Embryonic facial prominence (tissue), 1 donor: ENCODE data around the gene SBK3.
"Not testable (repeated sequence)": the region's sequence is repeated elsewhere in the genome, so short reads cannot be mapped to it uniquely, and the experiment has no call there.

Experiments used
- DNase-seq: peaks from one replicate; pipeline ENCODE4 v3.0.0-alpha.2; 2016; ENCODE audit errors: extremely low spot score

The SBK3 gene

DNA sequence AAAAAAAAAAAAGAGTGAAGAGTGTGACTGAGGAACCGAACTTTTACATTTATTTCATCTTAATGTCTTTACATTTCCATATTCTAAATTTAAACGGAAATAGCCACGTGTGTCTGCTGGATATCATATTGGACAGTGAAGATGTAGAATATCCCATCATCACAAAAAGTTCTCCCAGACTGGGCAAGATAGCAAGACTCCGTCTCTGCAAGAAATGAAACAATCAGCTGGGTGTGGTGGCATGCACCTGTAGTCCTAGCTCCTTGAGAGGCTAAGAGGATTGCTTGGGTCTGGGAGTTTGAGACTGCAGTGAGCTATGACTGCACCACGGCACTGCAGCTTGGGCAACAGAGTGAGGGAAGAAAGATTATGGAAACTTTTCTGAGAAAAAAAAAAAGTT, 31.4 kb upstream of the SBK3 start:
- DNase-seq, result no peak

DNA sequence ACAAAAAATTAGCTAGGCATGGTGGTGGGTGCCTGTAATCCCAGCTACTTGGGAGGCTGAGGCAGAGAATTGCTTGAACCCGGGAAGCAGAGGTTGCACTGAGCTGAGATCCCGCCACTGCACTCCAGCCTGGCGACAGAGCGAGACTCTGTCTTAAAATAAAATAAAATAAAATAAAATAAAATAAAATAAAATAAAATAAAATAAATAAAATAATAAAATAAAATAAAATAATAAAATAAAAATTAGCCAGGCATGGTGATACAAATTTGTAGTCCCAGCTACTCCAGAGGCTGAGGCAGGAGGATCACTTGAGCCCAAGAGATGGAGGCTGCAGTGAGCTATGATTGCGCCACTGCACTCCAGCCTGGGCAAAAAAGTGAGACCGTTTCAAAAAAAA, 28.6 kb upstream of the SBK3 start:
- not testable (repeated sequence) for DNase-seq

DNA sequence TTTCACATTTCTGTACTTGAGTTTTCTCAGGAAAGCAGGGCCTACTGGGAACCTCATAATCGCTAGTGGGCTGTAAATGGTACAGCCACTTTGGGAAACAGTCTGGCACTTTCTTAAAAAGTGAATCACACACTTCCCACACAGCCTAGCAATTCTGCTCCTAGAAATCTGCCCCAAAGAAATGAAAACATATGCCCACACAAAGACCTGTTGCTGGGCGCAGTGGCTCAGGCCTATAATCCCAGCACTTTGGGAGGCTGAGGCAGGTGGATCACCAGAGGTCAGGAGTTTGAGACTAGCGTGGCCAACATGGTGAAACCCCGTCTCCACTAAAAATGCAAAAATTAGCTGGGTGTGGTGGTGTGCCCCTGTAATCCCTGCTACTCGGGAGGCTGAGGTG, 24.1 kb upstream of the SBK3 start:
- DNase-seq, result not testable (repeated sequence)

DNA sequence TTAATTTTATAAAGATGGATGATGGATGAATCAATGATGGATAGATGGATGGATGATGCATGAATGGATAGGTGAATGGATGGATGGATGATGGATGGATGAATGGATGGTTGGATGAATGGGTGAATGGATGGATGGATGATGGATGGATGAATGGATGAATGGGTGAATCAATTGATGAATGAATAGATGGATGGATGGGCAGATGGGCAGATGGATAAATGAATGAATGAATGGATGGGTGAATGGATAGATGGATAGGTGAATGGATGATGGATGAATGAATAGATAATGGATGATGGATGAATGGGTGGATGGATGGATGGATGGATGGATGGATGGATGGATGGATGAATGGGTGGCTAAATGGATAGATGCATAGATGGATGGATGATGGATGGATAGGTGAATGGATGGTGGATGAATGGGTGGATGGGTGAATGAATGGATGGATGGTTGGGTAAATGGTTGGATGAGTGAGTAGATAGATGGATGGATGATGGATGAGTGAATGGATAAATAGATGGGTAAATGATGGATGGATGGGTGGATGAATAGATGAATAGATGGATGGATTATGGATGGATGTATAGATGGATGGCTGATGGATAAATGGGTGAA, 22.5 kb upstream of the SBK3 start:
- DNase-seq, result no peak

DNA sequence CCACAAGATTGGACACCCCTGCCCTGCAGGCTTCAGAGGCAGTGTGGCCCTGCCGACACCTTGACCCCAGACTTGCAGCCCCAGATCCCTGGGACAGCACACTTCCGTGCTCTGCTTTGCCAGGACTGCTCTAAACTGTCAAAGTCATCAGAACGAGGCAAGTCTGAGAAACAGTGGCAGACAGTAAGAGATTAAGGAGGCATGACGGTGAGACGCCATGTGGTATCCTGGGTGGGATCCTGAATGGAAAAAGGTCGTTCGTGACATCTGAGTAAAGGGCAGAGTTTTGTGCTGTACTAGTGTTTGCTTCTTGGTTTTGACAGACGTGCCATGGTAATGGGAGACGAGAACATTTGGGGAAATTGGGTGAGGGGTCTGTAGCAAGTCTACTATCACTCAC, 21.5 kb upstream of the SBK3 start:
- no peak for DNase-seq

DNA sequence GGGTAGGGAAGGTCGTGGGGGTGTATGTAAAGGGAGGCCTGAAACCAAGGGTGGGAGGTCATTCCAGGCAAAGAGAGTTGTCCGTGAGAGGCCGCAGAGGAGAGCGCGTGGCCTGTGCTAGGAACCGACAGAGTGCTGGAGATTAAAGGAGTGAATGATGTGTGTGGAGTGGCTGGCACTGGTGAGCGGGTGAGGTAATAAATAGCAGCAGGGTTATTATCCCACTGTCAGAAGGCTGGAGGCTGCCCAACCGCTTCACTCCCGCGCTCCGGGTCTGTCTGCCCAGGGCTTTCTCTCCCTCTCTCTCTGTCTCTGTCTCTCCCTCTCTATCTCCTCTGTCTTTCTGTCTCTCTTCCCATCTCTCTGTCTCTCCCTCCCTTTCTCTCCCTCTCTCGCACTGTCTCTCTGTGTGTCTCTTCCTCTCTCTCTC, 17.9 kb upstream of the SBK3 start:
- DNase-seq, result no peak

DNA sequence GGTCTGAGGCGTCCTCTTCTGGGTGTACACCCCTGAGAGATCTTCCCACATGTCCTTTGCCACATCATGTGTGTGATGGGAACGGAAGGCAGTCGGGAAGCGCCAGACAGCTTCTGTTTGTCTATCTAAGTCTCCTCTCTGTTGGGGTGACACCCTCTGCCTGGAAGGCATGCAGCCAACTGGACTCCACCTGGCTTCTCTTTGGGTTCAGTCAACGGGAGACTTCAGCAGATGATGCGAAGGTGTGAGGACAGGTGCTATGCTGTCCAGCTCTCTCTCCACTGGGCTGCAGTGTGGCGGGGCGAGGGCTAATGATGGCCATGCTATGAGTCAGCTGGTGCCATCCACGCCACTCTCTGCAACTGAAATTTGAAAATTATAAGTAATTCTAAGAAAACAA, 14.3 kb upstream of the SBK3 start:
- DNase-seq, result no peak

DNA sequence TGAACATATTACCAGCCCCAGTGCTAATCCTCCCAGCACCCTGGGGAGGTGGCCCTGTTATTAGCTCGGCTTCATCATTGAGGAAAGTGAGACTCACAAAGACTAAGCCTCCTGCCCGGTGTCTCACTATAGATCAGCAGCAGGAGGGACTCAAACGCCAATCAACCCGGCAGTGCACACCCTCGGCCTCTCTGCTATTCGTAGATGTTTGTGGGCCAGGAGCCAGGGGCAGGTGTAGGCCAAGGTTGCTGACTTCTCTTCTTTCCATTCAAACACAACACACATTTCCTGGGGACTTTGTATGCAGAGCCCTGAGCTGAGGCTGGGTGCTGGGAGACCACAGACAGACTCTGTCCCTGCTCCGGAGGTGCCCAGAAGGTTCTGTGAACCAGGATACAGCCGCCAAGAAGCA, 9.4 kb upstream of the SBK3 start:
- no peak for DNase-seq

DNA sequence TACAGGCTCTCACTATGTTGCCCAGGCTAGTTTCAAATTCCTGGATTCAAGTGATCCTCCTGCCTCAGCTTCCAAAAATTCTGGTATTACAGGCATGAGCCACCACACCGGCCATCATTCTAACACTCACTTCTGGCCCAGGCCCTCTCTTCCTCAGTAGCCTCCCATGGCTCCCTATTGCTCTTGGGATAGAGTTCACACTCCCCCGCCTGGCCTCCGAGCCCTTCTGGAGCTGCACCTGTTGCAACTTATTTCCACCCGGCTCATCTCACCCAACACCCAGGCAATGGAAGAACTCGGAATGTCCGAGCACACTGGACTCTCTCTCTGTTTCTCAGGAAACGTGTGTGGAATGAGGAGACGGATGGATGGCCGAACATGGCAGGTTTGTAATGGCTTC, 9.0 kb upstream of the SBK3 start:
- DNase-seq, result no peak

DNA sequence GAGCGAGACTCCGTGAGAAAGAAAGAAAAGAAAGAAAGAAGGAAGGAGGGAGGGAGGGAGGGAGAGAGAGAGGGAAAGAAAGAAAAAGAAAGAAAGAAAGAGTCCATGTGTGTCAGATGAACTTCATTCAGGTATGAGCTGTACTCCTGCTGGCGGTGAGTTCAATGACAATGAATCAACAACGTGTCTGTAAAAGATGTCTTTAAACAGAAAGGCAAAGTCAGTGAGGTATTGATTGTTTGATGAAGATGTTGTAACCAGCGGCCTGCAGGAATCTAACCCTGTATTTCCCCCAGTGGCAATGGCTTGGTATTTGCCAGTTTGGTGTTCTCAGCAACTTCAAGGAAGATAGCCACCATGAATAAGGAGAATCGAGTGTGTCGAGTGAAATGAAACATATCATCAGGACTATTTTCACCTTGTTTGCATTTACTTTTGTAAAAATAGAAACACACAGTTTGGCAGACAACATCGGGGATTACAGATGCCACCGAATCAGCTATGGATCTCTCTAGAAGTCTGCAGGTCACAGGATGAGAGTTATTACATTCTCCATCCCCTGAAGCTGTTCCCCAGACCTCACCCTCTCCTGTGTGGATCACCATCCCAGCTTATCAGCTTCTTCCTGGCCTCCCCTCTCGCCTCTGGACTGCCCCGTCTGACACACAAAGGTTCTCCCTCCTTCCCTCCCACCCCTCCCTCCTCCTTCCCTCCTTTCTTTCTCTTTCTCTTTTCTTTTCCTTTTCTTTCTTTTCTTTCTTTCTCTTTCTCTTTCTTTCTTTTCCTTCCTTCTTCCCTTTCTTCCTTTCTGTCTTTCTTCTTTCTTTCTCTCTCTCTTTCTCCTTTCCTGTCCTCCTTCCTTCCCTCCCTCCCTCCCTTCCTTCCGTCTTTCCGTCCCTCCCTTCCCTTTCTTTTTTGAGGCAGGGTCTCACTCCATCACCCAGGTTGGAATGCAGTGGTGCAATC, 8.2 kb upstream of the SBK3 start:
- DNase-seq, result no peak

DNA sequence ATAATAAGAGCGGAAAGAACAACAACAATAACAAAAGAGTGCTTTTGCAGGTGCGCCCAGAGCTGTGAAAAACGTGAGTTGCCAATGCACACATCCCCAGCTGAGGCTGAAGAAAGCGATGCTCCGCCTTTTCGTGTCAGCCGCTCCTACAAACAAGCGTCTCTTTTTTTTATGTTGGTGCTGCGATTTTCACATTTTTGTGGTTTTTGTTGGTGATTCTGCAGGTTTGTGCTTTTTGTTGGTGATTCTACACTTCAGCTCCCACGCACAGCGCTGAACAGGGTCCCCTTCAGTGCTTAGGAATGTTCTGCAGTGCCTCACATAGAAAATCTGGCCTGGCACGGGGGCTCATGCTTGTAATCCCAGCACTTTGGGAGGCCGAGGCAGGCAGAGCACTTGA, 7.3 kb upstream of the SBK3 start:
- DNase-seq, result peak; percentile 20

DNA sequence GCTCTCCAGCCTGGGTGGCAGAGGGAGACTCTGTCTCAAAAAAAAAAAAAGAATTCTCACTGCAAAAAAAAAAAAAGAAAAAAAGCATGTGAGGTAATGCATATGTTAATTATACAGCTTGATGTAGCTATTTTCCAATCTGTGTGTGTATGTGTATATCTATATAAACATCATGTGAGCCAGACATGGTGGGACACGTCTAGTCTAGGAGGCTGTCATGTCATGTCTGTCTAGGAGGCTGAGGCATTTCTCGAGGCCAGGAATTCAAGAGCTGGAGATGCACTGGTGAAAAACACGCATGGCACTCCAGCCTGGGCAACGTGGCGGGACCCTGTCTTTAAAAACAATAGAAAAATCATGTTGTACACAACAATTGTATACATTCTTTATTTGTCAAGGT, 6.9 kb upstream of the SBK3 start:
- DNase-seq, result no peak

DNA sequence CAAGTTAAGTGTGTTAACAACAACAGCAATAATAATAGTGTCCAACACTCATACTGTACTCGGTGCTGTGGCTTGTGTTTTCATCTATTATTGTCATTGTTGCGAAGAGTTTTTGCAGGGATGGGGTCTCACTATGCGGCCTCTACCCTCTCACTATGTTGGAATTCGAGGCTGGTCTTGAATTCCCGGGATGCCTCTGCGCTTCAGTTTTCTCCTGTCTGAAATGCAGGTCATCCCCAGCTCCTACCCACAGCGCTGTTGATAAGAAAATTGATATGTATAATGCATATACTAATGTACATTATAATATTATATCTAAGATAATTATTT, 4.9 kb upstream of the SBK3 start:
- DNase-seq, result no peak

DNA sequence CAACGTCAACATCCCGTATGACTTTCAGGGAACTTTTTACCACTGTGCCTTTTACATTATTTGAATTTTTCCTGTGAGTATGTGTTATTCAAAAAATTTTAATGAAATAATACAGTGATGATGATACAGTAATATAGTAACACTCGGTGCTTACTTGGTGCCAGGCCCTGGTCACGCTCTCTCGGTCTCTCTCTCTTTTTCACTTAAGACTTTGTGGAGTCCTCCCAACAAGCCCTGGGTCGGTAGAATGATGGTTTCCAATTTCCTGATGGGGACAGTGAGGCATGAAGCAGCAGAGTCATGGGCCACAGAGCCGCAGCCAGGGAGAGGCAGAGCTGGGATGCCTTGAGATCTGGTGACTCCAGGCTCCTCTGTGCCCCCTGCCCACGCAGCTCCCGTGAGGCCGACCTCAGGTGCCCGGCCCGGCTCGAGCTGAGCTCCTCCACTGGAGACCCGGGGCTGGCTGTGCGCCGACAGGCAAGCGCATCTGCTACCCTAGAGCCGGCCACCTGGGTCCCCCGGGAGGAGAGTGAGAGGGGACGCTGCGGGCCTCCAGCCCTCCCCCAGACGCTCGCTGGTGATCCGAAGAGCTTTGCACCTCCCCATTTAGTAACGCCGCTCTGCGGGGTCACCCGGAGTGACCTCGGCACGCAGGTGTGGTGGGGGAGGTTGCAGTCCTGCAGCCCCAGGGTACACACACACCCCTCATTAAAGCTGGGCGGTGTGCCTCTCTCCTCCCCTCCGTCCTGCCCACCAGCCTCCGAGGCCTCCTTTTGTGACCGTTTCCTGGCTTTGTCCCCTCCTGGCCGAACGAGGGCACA, 4.4 kb upstream of the SBK3 start:
- no peak for DNase-seq

DNA sequence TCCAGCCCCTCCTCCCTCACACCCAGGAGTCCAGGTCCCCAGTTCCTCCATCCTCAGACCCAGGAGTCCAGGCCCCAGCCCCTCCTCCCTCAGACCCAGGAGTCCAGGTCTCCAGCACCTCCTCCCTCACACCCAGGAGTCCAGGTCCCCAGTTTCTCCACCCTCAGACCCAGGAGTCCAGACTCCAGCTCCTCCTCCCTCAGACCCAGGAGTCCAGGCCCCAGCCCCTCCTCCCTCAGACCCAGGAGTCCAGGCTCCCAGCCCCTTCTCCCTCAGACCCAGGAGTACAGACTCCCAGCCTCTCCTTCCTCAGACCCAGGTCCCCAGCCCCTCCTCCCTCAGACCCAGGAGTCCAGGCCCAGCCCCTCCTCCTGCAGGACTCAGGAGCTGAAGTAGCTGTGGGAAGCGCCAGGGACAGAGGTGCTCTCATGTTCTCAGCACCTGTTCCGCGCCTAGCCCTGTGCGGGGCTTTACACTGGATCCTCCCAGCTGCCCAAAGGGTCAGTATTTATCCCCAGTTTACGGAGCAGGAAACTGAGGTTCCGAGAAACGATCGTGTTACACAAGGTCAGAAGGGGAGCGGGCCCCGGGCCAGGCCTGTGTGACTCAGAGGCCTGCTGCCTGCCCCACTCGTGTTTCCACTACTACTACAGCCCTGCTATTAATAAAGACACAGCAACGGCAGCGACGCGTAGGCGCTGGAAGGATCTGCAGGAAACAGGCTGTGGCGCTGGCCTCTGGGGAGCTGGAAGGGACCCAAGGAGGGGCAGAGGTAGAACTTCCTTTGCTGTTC, 1.7 kb upstream of the SBK3 start:
- DNase-seq, result no peak

DNA sequence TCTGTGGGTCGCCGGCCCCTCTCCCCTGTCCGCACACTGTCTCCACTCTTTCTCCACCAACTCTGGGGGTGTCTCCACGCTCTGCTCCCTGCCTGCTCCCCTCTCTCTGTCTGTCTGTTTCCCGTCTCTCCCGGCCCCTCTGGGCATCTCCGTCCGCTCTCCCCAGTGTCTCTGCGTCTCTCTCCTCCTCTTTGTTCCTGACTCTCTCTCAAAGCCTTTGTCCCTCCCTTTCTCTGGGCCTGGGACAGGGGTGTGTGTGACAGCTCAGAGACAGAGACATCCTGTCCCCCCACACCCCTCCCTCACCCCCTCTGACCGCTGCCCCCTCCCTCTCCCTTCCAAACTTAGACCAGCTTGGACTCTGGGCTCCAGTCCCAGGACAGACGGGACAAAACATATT, 668 bp upstream of the SBK3 start:
- no peak for DNase-seq

DNA sequence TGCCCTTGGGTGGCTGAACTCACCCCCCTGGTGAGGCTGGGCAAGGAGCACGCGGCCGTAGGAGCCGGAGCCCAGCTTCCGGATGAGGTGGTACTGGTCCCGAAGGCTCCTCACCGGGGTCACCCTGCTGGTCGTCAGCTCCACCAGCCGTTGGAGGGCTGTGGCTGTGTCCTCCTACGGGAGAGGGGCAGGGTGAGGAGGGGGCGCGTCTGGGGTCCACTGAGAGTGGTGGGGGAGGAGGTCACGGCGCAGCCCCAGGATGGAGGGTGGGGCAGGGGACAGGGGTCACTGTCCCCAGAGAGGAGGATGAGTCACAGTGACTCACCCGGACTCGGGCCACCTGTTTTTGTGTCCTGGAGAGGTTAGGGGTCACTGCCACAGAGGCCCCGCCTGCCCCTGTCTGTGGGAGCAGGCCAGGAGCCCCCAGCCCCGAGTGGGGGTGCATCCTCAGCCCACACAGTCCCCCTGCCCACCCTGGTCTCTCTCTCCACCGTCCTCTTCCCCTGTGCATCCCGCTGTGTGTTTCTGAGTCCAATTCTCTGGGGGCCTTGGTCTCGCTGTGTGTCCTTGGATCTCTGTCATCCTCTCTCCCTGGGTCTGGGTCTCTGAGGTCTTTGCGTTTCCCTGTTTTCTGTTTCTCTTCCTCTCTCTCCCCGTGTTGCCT, 435 bp downstream of the SBK3 start:
- DNase-seq, result no peak

DNA sequence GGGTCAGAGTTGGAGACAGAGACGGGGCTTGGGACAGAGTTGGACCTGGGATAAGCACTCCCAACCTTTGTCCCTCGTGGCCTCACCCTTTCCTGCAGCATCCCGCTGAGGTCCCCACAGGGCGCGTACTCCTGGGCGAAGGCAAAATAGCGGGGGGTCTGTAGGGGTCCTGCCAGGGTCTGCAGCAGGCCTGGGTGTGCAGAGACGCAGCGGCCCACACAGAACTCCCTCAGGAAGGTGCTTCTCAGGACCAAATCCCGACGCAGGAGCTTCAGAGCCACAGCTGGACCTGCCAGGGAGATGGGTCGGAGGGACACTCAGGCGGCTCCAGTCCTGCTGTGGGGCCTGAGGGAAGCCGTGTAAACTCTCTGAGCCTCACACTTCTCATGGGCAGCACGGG, 1.3 kb downstream of the SBK3 start:
- DNase-seq, result no peak

DNA sequence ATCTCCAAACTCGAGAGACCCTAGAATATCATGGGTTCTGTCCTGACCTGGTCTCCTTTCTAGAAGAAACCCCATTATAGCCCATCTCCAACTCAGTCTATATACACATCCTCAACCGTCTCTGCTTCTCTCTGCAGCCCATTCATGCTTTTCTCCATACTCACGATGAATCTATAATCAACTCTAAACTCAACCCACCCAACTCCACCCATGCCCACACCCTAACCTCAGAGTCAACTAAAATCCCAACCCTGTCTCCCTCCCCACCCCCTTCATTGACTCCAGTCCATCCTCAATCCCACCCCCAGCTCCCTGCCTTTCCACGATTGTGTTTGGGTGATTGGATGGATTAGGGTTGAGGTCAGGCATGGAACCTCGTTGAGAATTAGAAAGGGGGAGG, 1.8 kb downstream of the SBK3 start:
- DNase-seq, result no peak

DNA sequence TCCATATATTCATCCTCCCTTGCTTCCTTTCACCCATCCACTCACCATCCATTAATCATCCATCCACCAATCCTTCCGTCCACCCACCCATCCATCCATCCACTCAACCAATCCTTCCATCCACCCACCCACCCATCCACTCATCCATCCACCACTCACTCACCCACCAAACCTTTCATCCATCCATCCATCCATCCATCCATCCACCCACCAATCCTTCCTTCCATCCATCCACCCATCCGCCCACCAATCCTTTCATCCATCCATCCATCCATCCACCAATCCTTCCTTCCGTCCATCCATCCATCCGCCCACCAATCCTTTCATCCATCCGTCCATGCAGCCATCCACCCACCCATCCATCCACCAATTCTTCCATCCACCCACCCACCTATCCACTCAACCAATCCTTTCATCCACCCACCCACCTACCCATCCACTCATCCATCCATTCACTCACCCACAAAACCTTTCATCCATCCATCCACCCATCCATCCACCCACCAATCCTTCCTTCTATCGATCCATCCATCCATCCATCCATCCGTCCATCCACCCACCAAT, 3.0 kb downstream of the SBK3 start:
- DNase-seq, result no peak

DNA sequence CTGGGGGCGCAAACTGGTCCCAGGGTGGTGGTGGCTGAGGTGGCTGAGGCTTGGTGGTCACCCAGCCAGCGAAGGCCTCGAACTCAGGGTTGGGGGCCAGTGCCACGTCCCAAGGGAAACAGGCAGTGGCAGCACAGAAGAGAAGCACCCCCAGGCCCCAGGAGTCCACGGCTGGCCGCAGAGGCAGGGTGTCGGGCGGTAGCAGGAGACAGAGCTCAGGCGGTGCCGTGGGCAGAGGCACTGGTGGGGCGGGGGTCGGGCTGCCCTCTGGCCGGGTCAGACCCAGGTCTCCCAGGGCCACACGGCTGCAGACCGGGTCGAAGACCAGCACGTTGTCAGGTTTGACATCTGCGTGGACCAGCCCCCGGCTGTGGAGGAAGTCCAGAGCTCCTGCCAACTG, 4.3 kb downstream of the SBK3 start:
- no peak for DNase-seq
